C4-2B (cell line): ENCODE data around the gene MTIF3.

Source experiments
- CTCF ChIP-seq: fragments of 450-650 bp; conservative IDR thresholded peaks from 2 replicates; pipeline ENCODE4 v1.5.1; 2017; ENCODE audit warnings: mild to moderate bottlenecking
- ZFX ChIP-seq: fragments of 450-650 bp; IDR thresholded peaks from 2 replicates; pipeline ENCODE4 v1.6.1; 2017

- TF ChIP-seq CTCF (no peak), ZFX (no peak)
These were observed 41.4 kb downstream of the MTIF3 start for GRCh38 chr13:27409013-27409412.
